Sigmoid colon (tissue), 4 donors: ENCODE measurements around the gene DICER1.

Source experiments
- CTCF ChIP-seq, 4 experiments: fragments of 450-650 bp in 3 of 4; fragments of 200-600 bp in 1 of 4; IDR thresholded peaks; one replicate each; pipeline ENCODE4 v1.5.1; 2016 to 2019; ENCODE audit warnings: antibody characterized with exemption in 4 of 4, mild to moderate bottlenecking in 3 of 4, moderate library complexity in 2 of 4
- EP300 ChIP-seq, 4 donors: sonication (generic); formaldehyde crosslinking; IDR thresholded peaks; one replicate each; pipeline ENCODE4 v1.6.1; 2017; ENCODE audit warnings: antibody characterized with exemption in 4 of 4
- POLR2A ChIP-seq, 2 donors: fragments of 450-650 bp; IDR thresholded peaks; one replicate each; pipeline ENCODE4 v1.6.1; 2016; ENCODE audit warnings: antibody characterized with exemption in 2 of 2, mild to moderate bottlenecking in 2 of 2, moderate library complexity in 2 of 2
- POLR2AphosphoS5 ChIP-seq, 4 donors: sonication (generic); formaldehyde crosslinking; IDR thresholded peaks; one replicate each; pipeline ENCODE4 v1.6.1; 2017; ENCODE audit warnings: antibody characterized with exemption in 4 of 4

- TF ChIP-seq POLR2AphosphoS5 (IDR thresholded peaks at IDR 0.05): no peak
- TF ChIP-seq CTCF (IDR thresholded peaks at IDR 0.05): no peak
- TF ChIP-seq EP300 (IDR thresholded peaks at IDR 0.05): no peak
- TF ChIP-seq POLR2A (IDR thresholded peaks at IDR 0.05): no peak
Measured at GRCh38 chr14:95134304-95134933, 22.9 kb downstream of the DICER1 start.
